Measurements from ENCODE around the gene CDCA7L.

Gene CDCA7L, protein sequence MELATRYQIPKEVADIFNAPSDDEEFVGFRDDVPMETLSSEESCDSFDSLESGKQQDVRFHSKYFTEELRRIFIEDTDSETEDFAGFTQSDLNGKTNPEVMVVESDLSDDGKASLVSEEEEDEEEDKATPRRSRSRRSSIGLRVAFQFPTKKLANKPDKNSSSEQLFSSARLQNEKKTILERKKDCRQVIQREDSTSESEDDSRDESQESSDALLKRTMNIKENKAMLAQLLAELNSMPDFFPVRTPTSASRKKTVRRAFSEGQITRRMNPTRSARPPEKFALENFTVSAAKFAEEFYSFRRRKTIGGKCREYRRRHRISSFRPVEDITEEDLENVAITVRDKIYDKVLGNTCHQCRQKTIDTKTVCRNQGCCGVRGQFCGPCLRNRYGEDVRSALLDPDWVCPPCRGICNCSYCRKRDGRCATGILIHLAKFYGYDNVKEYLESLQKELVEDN

DNA sequence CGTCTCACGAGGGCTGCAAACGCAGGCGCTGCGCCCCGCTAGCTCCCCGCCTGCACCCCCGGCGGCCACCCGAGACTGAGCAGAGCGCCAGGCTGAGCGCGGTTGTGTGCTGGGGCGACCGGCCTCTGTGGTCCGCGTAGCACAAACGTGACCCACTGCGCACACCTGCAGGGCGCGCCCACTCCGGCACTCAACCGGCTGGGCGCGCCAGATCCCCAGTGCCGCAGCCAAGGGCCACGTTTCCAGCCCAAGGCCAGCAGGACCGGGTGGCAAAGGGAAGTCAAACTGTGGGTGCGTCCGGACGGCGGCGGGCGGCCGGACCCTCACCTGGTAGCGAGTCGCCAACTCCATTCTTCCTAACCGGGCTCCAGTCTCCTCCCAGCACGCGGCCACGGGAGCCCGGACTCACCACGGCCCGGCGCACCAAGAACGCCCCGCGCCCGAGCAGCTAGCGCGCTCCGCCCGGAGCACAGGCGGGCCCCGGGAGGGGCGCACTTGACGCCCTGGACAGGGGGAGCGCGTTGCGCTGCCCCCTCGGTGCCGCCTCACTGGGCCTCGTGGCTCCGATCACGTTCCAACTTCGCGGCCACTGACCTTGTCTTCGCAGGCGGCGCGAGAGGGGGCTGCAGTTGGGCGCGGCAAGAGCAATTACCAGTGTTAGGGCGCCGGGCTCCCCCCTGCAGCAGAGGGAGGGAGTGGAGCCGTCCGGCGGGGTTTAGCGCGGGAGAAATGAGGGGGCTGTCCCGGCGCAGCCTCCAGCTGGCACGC lies at the start of gene CDCA7L:
Gene CDCA7L (minus strand): TSS at position 446 of the 768 bp plus-strand sequence. CDS start 95 bp downstream, at position 351.
- peak; percentile 54 for DNase-seq

DNA sequence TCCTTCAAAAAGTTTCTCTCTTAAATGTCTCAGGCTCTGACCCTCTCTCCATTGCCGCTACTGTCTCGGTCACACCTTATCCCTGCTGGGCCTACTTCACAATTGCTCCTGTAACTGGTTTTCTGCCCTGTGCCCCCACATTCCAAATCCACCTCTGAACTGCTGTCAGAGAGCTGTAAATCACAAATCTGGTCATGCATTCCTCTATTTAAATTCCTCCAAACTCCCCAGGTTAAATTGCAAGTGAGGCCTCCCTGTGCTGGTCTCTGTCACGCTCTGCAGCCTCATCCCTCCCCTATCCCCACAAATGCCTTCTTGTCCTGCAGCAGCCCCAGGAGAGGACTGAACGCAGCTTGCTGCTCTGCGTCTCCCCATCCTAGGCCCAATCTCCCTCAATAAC lies 40.4 kb upstream of the CDCA7L start:
- no peak for DNase-seq

DNA sequence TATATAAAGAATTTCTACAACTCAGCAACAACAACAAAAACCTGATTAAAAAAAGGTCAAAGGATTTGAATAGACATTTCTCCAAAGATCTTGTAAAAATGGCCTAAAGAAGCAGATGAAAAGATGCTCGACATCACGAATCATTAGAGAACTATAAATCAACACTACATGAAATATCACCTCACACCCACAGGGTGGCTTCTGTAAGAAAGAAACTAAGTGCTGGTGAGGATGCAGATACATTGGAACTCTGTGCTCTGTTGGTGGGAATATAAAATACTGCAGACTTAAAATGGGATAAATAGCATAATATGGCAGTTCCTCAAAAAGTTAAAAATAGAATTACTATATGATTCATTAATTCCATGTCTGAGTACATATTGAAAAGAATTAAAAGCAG lies 38.3 kb upstream of the CDCA7L start:
- no peak for DNase-seq

DNA sequence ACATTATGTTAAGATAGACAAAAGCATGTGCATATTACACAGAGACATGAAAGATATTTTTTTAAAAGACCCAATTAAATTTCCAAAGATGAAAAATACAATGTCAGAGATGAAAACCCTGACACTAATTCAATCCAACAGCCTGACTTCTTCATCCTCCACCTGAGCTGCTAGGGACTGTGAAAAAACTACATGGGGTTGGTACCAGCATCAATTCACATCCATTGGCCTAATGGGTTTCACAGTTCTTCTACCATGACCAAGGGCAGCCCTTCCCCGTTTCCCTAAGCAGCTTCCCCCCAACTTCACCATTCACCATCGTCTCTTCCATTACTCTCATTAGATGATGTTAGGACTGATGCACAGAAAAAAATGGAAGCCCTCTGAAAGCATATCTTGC lies 37.4 kb upstream of the CDCA7L start:
- no peak for DNase-seq

DNA sequence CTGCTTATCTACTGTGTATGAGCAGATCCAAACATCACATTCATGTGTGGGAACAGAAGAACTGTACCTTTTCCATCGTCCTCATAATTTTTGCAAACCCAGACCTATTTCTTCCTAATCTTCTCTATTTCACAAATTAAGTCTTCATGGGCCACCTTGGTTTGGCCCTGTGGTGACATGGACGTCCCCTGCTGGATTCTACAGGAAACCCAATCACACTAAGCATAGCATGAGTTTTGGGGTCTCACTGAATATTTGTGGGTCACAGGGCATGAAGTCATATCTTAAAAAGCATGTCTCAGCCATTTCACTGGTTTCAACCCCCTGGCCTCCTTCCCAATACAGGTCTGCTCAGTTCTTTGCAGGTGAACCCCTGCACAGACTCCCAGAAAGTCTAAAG lies 35.8 kb upstream of the CDCA7L start:
- no peak for DNase-seq

DNA sequence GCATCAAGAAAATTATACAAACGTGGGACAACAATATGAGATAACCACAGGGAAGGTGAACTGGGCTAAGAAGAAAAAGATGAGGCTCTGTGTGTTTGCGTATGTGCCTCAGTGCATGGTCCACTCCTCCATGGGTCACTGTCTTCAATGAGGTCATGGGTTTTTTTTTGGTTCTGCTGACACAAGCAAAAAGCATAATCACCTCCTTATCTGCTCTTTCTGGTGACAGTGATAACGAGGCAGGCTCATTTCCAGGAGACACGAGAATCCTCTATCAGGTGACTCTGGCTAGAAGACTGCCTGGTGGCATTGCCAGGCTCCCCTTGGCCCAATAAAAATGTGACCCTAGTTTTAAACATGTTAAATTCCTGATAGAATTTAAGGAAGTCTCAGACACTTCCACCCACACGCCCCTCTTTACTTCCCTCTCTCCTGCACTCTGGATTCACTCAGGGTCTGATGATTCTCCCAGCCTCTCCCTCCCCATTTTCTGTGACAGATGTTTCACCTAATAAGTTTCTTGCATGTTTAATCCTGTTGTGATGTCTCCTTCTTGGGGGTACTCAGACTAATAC lies 35.3 kb upstream of the CDCA7L start:
- DNase-seq: no peak

DNA sequence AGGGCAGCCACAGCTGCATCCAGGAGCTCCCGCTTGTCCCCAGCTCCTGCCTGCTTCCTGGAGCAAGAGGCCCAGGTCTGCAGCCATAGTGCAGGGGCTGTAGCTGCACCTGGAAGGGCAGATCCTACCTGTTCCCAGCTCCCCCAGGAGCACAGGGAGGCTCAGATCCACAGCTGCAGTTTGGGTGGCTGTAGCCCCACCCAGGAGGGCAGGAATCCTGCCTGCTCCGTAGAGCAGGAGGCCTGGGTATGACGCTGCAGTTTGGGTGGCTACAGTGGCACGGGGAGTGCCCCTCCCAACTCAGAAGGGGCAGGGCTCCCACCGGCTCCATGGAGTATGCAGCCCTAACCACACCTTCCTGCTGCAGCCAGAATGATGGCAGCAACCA lies 26.7 kb upstream of the CDCA7L start:
- DNase-seq: no peak

DNA sequence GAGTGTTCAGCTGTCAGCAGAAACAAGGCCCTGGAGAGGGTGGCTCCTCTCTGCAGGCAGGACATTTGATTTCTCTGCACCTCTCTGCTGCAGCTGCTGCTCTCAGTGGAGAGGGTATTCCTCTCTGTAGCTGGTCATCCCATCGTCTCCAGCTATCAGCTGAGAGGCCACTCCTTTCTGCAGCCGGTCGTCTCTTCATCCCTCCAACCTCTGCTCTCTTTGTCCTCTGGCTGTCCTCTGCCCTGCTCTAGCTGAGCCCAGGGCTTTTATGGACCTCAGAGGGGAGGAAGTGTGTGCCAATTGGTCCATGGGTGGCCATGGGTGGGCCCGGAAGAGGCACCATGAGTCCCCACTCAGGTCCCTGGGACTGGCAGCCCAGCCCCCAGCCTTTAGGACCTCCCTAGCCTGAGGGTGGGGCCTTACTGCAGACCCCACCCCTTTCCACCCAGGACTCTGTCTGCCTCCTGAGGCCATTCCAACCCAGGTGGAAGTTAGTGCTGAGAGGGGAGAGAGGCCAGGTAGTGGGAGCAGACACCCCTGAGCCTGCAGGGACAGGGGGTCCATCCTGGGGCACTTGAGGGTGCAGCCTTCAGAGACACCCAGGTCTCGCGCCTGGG lies 26.2 kb upstream of the CDCA7L start:
- no peak for DNase-seq

DNA sequence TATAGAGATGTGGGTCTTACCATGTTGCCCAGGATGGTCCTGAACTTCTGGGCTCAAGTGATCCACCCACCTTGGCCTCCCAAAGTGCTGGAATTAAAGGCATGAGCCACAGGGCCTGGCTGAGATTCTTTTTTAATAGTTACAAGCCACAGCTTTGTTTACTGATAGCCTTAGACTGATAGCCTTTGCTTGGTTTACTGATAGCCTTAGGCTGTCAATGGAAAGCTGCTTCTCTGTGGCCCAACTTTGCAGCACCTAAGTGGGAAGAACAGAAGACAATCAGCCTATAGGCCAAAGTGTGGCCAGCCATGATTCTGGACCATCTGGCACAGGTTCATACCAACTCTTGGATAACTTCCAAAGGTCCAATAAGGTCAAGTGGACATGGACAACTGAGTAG lies 24.1 kb upstream of the CDCA7L start:
- no peak for DNase-seq

DNA sequence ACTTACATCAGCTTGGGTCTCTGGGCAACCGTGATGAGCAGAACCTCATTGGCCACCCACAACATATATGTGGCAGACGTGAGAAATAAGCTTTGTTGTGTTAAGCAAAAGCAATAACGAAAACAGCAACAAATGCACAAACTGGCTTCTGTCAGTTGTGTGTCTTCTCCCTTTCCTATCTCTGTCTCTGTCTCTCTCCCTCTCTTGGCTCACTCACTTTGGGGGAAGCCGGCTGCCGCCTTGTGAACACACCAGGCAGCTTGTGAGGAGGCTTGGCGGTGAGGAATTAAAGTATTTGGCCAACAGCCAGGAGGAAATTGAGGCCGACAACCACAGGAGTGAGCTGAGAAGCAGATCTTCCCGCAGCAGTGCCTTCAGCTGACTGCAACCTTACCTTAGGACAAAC lies 21.9 kb upstream of the CDCA7L start:
- peak; percentile 19 for DNase-seq

DNA sequence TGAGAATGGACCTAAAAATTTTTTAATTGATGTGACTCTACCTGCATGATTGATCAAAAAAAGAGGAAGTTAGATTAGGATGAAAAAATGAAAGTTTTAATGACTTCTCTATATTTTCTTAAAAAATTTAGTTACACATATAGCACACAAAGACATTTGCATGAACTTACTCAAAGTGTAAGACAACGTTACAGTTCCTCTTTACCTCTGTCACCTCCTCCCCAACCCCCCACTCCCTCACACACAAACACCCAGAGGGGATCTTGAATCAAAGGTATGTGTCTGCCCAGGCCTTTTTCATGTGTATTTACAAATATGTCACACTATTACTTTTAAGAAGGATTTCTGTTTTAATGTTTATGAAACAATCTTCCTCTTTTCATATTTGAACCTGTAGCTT lies 20.6 kb upstream of the CDCA7L start:
- no peak for DNase-seq

DNA sequence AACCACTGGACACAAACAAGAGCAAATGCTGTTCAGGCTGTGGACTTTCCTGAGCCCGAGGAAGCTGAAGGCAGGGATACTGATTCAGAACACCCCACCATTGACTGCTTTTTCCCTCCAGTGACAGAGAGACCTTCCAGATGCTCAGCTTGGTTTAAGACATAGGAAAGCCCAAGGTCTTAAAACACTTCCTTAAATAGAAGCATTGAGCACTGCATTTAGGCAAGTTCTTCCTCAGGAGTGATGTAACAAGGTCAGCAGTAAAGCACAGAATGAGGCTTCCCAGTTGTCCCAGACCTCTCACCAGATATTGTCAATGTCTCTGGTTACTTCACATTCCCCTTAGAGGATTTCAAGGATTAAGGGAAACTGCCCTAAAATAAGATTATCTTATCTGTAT lies 19.6 kb upstream of the CDCA7L start:
- no peak for DNase-seq

DNA sequence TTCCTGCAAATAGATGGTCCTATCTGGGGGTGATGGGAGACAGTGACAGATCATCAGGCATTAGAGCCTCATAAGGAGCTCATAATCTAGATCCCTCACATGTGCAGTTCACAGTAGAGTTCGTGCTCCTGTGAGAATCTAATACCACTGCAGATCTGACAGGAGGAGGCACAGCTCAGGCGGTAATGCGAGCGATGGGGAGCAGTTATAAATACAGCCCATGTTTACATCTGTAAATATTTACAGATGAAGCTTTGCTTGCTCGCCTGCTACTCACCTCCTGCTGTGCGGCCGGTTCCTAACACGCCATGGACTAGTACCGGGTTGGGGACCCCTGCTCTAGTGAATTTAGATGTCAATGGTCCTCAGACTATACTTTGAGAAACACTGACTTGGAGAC lies 17.0 kb upstream of the CDCA7L start:
- no peak for DNase-seq

DNA sequence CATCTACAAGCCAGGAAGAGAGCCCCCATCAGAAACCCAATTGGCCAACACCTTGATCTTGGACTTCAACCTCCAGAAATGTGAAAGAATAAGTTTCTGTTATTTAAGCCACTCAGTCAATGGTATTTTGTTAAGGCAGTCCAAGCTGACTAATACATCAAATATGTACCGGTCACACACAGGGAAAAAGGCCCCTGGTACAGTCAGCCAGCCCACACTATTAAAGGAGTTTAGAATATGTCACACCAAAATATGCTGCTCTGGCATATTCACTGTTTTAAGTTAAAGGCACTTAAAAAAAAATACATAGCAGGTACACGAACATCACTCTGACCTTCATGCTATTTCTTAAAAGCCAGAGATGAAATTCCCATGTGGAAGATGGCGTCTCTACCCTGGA lies 15.2 kb upstream of the CDCA7L start:
- no peak for DNase-seq

DNA sequence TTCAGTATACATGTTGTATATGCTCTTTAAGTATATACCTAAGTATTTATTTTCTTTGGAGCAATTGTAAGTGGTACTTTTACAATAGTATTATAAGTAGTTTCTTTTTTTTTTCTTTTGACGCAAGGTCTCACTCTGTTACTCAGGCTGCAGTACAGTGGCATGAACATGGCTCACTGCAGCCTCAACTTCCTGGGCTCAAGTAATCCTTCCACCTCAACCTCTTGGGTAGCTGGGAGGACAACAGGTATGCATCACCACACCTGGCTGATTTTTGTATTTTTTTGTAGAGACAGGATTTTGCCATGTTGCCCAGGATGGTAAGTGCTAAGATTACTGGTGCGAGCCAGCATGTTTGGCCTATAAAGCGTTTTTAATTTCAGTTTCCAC lies 13.7 kb upstream of the CDCA7L start:
- DNase-seq: no peak

DNA sequence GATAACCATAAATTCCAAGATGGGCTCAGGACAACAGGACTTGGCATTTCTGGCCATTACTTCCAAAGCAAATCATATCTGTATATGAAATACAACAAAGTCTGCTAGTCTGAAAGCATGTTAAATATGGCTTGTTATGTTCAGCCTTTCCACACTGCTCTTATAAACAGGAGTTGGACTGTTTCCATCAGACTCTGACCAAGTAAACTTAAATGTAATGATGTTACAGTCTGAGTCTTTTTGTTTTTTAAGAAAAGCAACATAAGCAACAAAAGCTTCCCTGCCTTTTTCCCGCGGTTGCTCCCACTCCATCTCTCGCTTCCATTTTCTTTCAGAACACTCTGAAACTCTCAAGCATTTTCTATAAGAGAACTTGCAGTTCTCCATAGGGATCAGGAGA lies 8.1 kb upstream of the CDCA7L start:
- DNase-seq: no peak

DNA sequence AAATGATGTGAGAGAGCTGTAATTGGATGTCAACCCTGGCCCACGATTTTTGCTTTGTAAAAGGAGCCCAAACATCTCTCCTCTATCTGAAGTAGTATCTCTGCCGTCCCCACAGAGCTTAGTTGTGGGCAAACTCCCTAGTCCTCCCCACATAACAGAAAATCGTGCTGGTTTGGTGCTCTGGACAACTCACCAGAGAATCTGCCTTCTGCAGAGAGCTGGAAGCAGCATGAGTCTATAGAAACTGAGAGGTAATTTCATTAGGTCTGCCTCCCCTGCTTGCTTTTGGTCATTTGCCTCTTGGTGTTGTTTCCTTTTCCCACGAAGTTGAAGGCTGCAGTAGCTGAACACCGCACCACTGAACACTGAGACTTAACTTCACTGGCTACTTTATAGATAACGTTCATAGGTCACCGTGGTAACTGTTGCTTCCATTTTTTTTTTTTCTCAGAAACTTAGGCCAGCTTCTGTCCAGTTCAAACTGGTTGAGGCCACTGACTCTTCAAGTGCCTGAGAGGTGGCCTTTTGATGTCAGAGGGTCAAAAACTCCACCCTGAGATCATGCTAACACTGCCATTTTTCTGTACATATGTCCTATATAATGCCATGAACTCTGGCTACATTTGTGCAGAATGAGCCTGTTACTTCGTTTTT lies 3.3 kb upstream of the CDCA7L start:
- no peak for DNase-seq

DNA sequence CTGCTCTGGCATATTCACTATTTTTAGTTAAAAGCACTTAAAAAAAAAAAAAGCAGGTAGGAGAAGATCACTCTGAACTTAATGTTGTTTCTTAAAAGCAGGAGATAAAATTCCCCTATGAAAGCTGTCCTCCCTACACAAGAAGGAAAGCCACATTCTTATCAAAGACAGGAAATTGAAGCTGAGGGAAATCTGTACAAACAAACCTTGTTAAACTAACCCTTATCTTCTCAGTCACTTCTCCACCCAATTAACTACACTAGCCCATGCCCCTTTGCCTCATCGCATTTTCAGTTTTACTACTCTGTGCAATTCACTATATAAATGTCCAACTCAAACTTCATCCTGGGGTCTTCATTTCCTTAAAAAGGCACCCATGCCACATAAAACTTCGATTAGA lies 2.7 kb upstream of the CDCA7L start:
- no peak for DNase-seq

DNA sequence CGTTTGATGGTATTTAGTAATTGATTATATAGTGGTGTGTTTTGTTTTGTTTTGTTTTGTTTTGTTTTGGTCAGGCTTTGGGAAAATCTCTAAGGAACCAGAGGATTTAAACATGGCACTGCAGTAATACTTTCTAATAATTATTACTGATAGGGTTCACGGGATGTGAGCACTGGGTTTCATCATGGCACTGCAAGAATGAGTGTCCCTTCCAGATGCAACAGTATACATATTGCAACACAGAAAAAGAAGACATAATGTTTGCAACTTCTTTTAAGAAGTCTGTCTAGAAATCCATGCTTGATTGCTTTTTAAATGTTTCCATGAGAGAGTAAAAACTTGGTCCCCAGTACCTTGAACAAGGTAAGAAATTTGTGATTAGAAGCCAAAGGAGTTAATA lies 2.2 kb upstream of the CDCA7L start:
- no peak for DNase-seq

DNA sequence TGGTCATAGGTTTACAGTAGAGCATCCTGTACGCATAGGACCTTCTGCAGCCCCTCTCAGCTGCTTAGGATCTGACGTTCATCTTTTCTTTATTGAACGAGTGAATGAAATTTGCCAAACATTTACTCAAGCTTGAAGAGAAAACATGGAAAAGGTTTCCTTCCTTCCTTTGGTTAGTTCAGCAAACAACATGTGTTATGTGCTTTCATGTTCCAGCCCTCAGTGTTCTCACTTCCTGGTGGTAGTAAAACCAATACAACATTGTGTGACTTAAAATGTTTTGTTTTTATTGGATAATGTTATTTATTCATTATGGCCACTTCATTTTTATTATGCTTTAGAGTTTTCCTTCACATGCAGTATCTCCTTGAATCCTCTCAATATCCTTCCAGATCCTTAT lies 1.4 kb upstream of the CDCA7L start:
- DNase-seq: no peak

DNA sequence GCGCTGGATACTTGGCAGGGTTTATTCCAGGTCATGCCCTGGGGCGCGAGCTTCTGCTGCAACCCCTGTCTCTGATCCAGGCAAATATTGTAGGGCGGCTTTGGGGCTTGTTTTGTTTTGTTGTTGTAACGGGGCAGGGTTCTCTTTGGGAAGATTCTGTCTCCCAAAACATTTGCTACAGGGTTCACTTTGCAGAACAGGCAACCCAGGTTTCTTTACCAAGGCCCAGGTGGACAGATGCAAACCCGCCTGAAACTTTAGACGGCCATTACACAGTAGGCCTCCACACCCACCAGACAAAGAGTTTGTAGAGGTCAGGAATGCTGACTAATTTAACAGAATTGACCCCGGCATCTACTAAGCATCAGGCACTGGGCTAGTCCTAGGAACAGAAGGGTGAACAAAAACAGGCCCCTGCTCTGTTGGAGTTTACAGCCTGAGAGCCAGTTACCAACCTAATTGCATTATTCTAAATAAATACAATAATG lies 567 bp upstream of the CDCA7L start:
- DNase-seq: no peak

DNA sequence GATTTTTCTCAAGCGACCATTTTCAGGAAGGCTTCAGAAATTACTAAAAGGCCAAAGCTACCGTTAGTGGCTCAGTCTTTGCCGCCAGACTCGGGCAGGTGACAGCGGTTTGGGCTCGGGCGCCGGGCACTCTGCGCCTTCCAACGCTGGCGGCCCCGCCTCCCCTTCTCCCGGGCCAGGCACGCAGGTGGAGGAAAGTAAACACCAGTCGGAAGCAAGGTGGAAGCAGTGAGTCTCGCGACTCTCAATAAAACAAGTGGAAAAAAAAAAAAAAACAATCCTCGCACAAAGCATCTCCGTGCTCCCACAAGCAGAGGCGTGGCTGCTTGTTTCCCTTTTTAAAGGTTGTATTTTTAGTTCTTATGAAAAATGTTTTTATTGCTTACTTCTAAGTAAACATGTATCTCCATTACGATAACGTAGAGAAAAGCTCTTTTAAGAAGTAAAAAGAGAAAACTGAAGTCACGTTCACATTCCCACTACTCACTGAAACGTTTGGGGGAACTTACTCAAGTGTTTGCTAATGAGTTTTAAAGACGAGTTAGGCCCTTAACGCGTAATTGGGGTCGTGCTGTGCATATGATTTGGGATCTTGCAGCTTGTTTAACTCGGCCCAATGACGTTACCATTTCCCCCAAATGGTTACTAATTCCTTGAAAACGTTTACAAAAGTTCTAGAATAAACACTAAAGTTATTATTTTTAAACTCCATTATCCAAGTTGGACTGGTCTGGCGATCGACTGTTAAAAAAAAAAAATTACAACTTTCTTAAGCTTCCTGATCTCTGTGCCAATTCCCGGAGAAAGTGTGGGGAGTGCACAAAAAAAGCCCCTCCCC lies 864 bp downstream of the CDCA7L start:
- peak; percentile 36 for DNase-seq
